Activated T-cell treated with anti-CD3 and anti-CD28 coated beads, Interleukin-2, amount 50 U/mL, for 48 hours (primary cell): ENCODE results near the gene GULP1.
"Not testable (repeated sequence)": the region's sequence is repeated elsewhere in the genome, so short reads cannot be mapped to it uniquely, and the experiment has no call there.

ENCODE experiments used
- DNase-seq, 2 experiments: peaks; one replicate each; pipeline ENCODE4 v3.0.0-alpha.2; 2020

The GULP1 gene

GRCh38 chr2:188293601-188294351 is 2.1 kb downstream of the GULP1 start:
- no peak for DNase-seq

GRCh38 chr2:188294352-188294926 is 2.8 kb downstream of the GULP1 start:
- no peak for DNase-seq

DNA sequence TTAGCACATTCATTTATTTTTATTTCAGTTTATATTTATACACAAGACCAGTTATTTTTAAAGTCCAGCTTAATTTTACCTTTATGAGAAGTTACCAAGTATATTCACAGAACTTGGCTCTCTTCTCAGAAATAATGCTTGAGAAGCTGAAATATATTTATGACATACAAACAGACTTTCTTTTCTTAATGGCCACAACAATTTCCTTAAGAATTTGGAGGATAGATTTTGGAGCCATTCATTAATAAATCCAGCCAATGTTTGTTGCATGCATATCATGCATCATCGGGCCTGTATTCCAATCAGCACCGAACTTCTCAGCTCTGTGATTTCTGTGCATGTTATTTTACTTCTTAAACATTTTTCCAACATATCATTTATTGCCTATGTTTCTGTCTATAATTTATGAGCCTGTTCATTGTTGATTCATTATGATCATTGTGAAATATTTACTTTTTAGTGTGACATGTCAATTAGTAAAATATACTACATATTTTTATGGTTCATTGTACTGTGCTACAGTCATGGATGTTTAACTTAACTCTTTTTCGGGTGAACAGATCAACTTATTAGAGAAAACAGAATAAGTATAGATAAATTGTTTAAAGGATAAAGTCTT is 3.5 kb downstream of the GULP1 start:
- DNase-seq = no peak

- DNase-seq = no peak
Observed at GRCh38 chr2:188297978-188298377, 6.3 kb downstream of the GULP1 start.

- DNase-seq = not testable (repeated sequence)
Observed at GRCh38 chr2:188298937-188299371, 7.3 kb downstream of the GULP1 start.

DNA sequence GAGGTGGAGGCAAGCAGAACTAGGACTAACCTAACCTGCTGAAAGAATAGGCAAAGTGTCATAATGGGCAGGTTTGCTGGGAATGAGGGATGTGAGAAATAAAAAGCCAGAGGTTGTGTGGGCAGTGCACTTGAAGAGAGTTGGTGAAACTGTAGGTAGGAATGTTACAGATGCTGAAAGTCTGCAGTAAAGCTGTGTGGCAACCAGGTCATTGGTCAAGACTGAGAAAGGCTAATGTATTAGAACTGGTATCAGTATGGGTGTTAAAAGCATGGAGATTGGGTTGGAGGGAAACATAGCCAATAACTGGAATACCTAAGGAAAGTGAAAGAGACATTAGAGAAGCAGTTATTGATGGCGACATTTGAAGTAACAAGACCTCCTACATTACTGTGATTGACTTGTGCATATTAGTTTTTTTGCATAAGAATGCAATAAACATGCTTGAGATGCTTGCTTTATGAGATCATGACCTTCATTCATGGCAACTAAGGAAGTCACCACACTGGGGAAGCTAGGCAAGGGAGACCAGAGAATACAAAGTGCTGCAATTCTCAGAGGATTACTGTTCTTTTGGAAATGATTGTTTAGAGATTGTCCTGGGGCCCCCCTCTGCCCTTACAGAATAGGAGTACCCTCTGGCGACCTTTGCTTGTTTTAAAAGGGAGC is 11.8 kb downstream of the GULP1 start:
- DNase-seq = no peak

DNA sequence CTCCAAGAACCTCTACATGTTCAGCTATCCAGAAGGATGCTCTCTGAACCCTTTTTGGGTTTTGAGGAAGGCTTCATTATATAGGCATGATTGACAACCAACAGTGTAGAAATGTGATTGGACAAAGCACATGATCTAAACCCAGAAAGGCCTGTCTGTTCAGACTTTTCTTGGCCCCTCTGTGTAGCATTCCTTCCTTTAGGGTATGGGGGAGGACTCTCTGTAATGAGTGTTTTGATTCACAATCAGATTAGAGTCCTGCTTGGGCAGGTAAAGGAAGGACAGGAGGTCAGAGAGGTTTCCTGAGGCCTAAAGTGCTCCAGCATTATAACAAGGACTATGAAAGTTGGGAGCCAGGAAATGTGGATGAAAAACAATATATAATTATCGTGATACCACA is 13.6 kb downstream of the GULP1 start:
- DNase-seq = no peak

GRCh38 chr2:188306271-188306670 is 14.6 kb downstream of the GULP1 start:
- no peak for DNase-seq

- DNase-seq = no peak
Observed at GRCh38 chr2:188307850-188308283, 16.2 kb downstream of the GULP1 start.

- no peak for DNase-seq
Observed at GRCh38 chr2:188308483-188308882, 16.8 kb downstream of the GULP1 start.

GRCh38 chr2:188309364-188309763 is 17.7 kb downstream of the GULP1 start:
- DNase-seq = no peak

DNA sequence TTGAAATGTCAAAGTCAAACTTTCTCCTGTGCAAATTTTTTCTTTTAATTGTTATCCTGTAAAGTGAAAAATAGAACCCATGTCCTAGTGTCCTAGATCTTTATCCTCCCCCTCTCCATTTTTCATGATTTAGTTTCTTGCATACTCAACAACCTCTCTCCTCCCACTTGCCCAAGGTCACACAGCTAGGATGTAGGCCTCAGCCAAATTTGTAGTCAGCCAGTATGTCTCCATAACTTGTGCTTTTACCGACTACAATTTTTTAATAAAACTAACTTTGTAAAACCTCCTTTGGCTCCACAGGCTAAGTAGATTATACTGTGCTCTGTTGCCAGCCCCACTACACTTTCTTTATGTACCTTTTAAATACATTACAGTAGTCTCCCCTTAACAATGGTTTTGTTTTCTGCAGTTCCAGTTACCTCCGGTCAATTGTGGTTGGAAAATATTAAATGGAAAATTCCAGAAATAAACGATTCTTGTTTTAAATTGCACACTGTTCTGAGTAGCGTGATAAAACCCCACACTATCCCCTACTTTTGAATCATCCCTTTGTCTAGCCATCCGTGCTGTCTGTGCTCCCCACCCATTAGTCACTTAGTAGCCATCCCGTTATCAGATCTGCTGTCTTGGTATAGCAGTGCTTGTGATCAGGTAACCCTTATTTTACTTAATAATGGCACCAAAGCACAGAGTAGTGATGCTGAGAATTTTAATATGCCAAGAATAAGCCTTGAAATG is 22.8 kb downstream of the GULP1 start:
- DNase-seq = no peak

DNA sequence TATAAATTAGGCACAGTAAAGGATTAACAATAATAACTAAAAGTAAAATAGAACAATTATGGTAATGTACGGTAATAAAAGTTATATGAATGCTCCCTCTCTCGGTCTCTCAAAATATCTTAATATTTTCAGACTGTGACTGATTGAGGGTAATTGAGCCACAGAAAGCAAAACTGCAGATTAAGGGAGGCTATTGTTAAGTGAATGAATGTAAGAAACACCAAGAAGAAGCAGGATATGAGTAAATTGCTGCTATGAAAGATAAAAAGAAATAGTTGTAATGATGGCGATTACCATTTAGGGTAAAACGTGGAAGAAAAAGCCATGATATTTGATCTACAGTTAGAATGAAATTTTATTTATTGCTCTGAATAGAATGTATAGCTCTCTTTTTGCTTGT is 24.1 kb downstream of the GULP1 start:
- no peak for DNase-seq

DNA sequence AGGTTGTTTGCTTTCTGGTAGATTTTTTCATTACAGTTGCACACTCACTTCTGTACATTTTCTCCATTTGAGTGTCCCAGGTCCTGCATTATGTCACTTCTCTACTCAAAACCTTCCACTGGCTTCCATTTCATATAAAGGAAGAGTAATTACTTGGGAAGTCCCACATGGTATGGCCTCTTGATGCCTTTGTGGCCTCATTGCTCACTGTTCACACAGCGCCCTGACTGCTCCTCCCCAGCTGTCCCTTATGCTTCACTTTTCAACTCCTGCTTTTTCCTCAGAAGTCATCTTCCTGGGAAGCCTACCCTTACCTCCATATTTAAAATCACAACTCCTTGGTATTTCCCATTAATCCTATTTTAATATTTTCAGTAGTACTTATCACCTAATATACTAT is 24.7 kb downstream of the GULP1 start:
- DNase-seq = no peak

DNA sequence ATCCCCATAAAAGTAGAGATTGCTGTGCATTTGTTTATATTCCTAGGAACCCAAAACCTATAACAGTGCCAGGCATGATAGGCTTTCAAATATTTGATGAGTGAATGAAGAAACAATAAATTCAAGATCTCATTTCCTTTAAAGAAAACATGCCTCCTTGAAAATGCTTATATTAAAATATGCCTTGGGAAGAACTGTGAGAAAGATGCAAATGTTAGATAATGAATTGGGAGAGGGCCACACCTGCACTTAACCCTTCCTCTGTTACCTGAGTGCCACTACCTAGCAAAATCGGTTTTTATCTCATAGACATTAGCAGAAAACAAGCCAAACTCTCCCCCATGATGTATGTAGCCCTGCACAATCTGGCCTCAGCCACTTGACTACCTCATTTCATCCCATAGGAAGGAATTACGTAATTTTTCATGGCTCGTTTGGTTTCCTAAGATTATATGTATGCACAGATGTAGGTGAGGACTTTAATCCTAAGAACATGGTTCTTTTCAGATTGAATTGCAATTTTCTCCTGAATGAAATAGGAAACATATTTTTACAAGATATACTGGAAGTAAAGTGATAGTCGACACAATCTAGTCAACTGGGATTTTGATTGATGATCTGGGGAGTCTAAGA is 25.2 kb downstream of the GULP1 start:
- no peak for DNase-seq

- DNase-seq = no peak
Observed at GRCh38 chr2:188318161-188318749, 26.6 kb downstream of the GULP1 start.

DNA sequence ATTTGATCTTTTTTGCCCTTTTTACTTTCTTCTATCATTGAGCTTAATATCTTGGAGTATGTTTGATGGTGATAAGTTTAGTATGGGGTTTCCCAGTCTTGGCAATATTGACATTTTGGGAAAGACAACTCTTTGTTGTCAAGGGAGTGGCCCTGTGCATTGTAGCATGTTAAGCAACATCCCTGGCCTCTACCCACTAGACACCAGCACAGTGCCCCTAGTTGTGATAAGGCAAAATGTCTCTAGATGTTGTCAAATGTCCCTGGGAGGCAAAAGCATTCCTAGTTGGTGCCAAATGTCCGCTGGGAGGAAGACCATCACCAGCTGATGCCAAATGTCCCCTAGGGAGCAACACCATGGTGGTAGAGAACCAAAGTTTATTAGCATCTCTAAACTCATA is 28.2 kb downstream of the GULP1 start:
- DNase-seq = no peak

- no peak for DNase-seq
Observed at GRCh38 chr2:188320861-188321260, 29.2 kb downstream of the GULP1 start.

DNA sequence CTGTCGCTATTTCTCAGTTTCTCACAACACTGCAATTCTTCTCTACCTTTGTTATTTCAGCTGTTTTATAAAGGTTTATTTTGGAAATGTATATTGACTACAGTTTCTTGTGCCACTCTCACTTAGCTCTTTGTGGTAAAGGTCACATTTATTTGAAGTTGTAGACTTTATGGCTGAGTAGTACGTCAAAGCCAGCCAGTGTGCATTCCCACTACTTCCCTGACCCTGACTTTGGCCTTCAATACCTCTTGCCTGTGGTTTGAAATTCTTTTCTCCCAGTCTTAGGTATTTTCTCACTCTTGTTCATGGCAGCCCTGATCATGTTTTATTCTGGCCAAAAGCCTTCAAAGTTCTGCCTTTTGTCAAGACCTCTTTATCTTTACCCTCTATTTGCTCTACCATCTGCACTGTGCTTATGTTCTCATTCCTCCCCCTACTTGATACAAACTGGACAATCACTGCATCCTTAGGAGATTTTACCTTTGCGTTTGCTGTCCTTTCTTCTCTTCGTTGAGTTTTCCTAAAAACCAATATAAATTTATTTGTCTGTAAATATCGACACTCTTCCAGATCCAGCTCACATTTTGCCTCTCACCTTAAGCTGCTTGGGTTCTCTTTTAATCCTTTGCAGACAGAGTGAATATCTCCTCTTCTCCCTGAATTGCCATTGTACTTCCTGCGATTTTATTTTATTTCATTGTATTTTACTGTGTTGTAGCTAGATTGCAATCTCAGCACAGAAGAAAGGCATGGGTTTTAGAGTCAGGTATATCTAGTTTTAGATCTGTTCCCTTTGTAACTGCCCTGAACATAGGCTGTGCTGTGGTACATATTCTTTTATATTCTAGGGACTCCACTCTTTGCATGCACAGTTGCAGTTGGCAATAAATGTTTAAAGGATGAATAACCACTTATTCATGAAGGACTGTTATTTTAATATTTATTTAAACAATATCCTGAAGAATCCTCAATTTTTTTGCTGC is 31.2 kb downstream of the GULP1 start:
- no peak for DNase-seq

DNA sequence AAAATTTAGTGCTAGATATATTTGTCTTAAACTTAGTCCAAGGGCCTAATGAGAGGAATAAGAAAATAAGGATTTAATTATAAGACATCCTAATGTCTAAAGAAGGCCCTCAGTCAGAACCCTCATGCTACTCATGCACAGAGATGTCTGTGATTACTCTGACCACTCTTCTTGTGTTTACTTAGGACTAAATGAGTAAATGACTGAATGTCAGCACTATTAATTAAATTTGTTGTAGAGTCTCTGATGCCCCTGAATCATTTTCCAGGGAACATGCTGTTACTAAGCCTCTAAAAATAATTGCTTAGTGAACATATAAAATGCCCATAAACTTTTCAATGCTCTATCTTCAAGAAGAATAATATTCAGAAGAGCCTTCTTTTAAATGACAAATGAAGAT is 32.4 kb downstream of the GULP1 start:
- DNase-seq = no peak

GRCh38 chr2:188326290-188326668 is 34.6 kb downstream of the GULP1 start:
- no peak for DNase-seq
